ENCODE measurements around the gene AMBN. TPM values are rescaled to one million over a fixed set of nuclear protein-coding genes. Genes with fewer than 3 reads are reported as not detected.

Gene AMBN
- total RNA-seq, 1 donor from 2014 or later, result not detected

DNA sequence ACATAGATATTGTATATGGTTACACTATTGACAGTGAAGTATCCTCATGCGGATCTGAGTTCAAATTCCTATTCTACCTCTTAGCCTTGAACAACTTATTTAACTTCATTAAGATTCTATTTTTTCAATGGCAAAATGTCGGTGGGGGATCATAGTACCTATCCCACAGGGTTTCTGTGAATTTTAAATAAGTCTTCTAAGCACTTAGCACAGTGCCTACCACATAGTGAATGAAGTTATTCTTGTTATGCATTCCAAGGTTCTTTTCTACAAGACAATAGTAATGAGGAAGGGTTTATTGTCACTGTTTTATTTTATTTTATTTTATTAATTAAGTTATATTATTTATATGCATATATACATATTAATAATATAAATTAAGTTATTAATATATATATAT, 27.7 kb downstream of the AMBN start:
- DNase-seq (ENCODE audit: low spot score), result no peak
- TF ChIP-seq, protein P1, sequence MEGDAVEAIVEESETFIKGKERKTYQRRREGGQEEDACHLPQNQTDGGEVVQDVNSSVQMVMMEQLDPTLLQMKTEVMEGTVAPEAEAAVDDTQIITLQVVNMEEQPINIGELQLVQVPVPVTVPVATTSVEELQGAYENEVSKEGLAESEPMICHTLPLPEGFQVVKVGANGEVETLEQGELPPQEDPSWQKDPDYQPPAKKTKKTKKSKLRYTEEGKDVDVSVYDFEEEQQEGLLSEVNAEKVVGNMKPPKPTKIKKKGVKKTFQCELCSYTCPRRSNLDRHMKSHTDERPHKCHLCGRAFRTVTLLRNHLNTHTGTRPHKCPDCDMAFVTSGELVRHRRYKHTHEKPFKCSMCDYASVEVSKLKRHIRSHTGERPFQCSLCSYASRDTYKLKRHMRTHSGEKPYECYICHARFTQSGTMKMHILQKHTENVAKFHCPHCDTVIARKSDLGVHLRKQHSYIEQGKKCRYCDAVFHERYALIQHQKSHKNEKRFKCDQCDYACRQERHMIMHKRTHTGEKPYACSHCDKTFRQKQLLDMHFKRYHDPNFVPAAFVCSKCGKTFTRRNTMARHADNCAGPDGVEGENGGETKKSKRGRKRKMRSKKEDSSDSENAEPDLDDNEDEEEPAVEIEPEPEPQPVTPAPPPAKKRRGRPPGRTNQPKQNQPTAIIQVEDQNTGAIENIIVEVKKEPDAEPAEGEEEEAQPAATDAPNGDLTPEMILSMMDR (IDR thresholded peaks at IDR 0.05; ENCODE audit: unreplicated experiment), result no peak
- Mint-ChIP-seq H3K27ac (ENCODE audit: unreplicated experiment) (no peak overlapping the region), H3K4me1 (ENCODE audit: unreplicated experiment) (no peaks in the 10 kb centered on the region), H3K4me3 (ENCODE audit: unreplicated experiment) (no peak overlapping the region), H3K9me3 (ENCODE audit: unreplicated experiment) (no peaks in the 10 kb centered on the region), H3K27me3 (ENCODE audit: unreplicated experiment) (no peaks in the 10 kb centered on the region), H3K36me3 (ENCODE audit: low read depth, unreplicated experiment) (no peaks in the 10 kb centered on the region)

GRCh38 chr4:70623323-70623722, 31.3 kb downstream of the AMBN start:
- H3K36me3 Mint-ChIP-seq (ENCODE audit: low read depth, unreplicated experiment), result no peaks in the 10 kb centered on the region

GRCh38 chr4:70624226-70624793, 32.3 kb downstream of the AMBN start:
- Mint-ChIP-seq H3K4me3 (ENCODE audit: unreplicated experiment) (no peak overlapping the region), H3K9me3 (ENCODE audit: unreplicated experiment) (no peaks in the 10 kb centered on the region), H3K27ac (ENCODE audit: unreplicated experiment) (no peak overlapping the region), H3K4me1 (ENCODE audit: unreplicated experiment) (no peaks in the 10 kb centered on the region), H3K27me3 (ENCODE audit: unreplicated experiment) (peaks cover 1% of the 10 kb centered on the region), H3K36me3 (ENCODE audit: low read depth, unreplicated experiment) (no peaks in the 10 kb centered on the region)
- DNase-seq (ENCODE audit: low spot score), result no peak
- TF ChIP-seq, protein P1 (IDR thresholded peaks at IDR 0.05; ENCODE audit: unreplicated experiment), result no peak

More at GRCh38 chr4:70623323-70623722, 31.3 kb downstream of the AMBN start:
- no peaks in the 10 kb centered on the region for H3K9me3 Mint-ChIP-seq (ENCODE audit: unreplicated experiment)
- H3K4me3 Mint-ChIP-seq (ENCODE audit: unreplicated experiment), result no peak overlapping the region
- DNase-seq (ENCODE audit: low spot score), result no peak
- H3K4me1 Mint-ChIP-seq (ENCODE audit: unreplicated experiment), result no peaks in the 10 kb centered on the region
- peaks cover 1% of the 10 kb centered on the region for H3K27me3 Mint-ChIP-seq (ENCODE audit: unreplicated experiment)
- H3K27ac Mint-ChIP-seq (ENCODE audit: unreplicated experiment), result no peak overlapping the region
- TF ChIP-seq, protein P1 (IDR thresholded peaks at IDR 0.05; ENCODE audit: unreplicated experiment), result no peak

- no peaks in the 10 kb centered on the region for H3K9me3 Mint-ChIP-seq (ENCODE audit: unreplicated experiment)
Observed at GRCh38 chr4:70627620-70628019, 35.6 kb downstream of the AMBN start.

DNA sequence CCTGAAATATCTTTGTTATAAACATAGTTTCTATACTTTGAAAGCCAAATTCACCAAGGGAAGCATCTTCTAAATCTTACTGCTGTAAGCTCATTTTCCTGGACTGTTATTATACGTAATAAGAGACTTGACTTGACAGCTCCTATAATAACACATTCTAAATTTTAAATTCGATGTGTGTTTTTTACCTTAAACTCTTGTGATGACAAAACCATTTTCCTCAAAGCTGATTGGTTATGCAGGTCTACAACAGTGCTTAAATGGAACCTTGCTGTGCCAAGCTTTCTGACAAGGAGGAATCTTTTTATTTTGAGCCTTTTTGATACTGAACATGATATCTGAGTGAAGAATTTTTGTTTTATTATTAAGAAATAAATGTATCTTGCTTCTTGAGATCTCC, 36.4 kb downstream of the AMBN start, which contains the start of gene ENAM:
TSS of gene ENAM (plus strand) at position 301 of the 400 bp plus-strand sequence. CDS start 757 bp downstream, outside the sequence.
- H3K4me3 Mint-ChIP-seq (ENCODE audit: unreplicated experiment), result no peak within 1 kb of the TSS
- TF ChIP-seq, protein P1 (IDR thresholded peaks at IDR 0.05; ENCODE audit: unreplicated experiment), result no peak
- no peaks in the 10 kb centered on the region for H3K36me3 Mint-ChIP-seq (ENCODE audit: low read depth, unreplicated experiment)
- H3K27me3 Mint-ChIP-seq (ENCODE audit: unreplicated experiment), result peaks cover 1% of the 10 kb centered on the region
- no peaks in the 10 kb centered on the region for H3K4me1 Mint-ChIP-seq (ENCODE audit: unreplicated experiment)
- H3K9me3 Mint-ChIP-seq (ENCODE audit: unreplicated experiment), result no peaks in the 10 kb centered on the region
- DNase-seq (ENCODE audit: low spot score), result no peak
- no peak within 1 kb of the TSS for H3K27ac Mint-ChIP-seq (ENCODE audit: unreplicated experiment)

More at GRCh38 chr4:70627620-70628019, 35.6 kb downstream of the AMBN start:
- DNase-seq (ENCODE audit: low spot score), result no peak
- H3K4me1 Mint-ChIP-seq (ENCODE audit: unreplicated experiment), result no peaks in the 10 kb centered on the region
- TF ChIP-seq, protein P1 (IDR thresholded peaks at IDR 0.05; ENCODE audit: unreplicated experiment), result no peak
- H3K36me3 Mint-ChIP-seq (ENCODE audit: low read depth, unreplicated experiment), result no peaks in the 10 kb centered on the region
- no peak overlapping the region for H3K4me3 Mint-ChIP-seq (ENCODE audit: unreplicated experiment)
- H3K27me3 Mint-ChIP-seq (ENCODE audit: unreplicated experiment), result peaks cover 1% of the 10 kb centered on the region
- H3K27ac Mint-ChIP-seq (ENCODE audit: unreplicated experiment), result no peak overlapping the region
